Fibroblast of skin of abdomen (primary cell): Measurements from ENCODE around the gene PTPDC1.
A peak's percentile ranks its signal among the peaks of the same experiment; 100 is the strongest.
"Not testable (repeated sequence)": the region's sequence is repeated elsewhere in the genome, so short reads cannot be mapped to it uniquely, and the experiment has no call there.

ENCODE experiments used
- DNase-seq: peaks from one replicate; pipeline ENCODE4 v3.0.0-alpha.2; 2013

The PTPDC1 gene

GRCh38 chr9:94094219-94095145 is 10.2 kb downstream of the PTPDC1 start:
- DNase-seq, result not testable (repeated sequence)

- DNase-seq, result no peak
Observed at GRCh38 chr9:94096819-94097577, 12.7 kb downstream of the PTPDC1 start.

GRCh38 chr9:94097788-94098414 is 13.6 kb downstream of the PTPDC1 start:
- peak; percentile 91 for DNase-seq

GRCh38 chr9:94100152-94100879 is 16.1 kb downstream of the PTPDC1 start:
- no peak for DNase-seq

- DNase-seq, result no peak
Observed at GRCh38 chr9:94101162-94101853, 17.0 kb downstream of the PTPDC1 start.

GRCh38 chr9:94108584-94108983 is 24.3 kb downstream of the PTPDC1 start:
- DNase-seq, result peak; percentile 12

GRCh38 chr9:94110821-94111252 is 26.6 kb downstream of the PTPDC1 start:
- DNase-seq, result peak; percentile 59

GRCh38 chr9:94111446-94111845 is 27.2 kb downstream of the PTPDC1 start:
- no peak for DNase-seq

- no peak for DNase-seq
Observed at GRCh38 chr9:94112716-94113465, 28.6 kb downstream of the PTPDC1 start.

- not testable (repeated sequence) for DNase-seq
Observed at GRCh38 chr9:94120088-94120487, 35.8 kb downstream of the PTPDC1 start.

- DNase-seq, result no peak
Observed at GRCh38 chr9:94120854-94121376, 36.7 kb downstream of the PTPDC1 start.

- no peak for DNase-seq
Observed at GRCh38 chr9:94126844-94127243, 42.6 kb downstream of the PTPDC1 start.

- DNase-seq, result no peak
Observed at GRCh38 chr9:94127806-94128205, 43.5 kb downstream of the PTPDC1 start.

GRCh38 chr9:94128580-94128979 is 44.3 kb downstream of the PTPDC1 start:
- DNase-seq, result no peak

- DNase-seq, result no peak
Observed at GRCh38 chr9:94134629-94135028, 50.4 kb downstream of the PTPDC1 start.

GRCh38 chr9:94135222-94135621 is 51.0 kb downstream of the PTPDC1 start:
- peak; percentile 87 for DNase-seq

- peak; percentile 99 for DNase-seq
Observed at GRCh38 chr9:94139672-94140417, 55.6 kb downstream of the PTPDC1 start.

GRCh38 chr9:94140418-94140780 is 56.1 kb downstream of the PTPDC1 start:
- no peak for DNase-seq

- DNase-seq, result no peak
Observed at GRCh38 chr9:94140791-94141790, 56.8 kb downstream of the PTPDC1 start.
